Endodermal cell (in vitro differentiated cells): ENCODE results near the gene PDZK1. TPM values are rescaled to one million over a fixed set of nuclear protein-coding genes. Genes with fewer than 3 reads are reported as not detected.

Experiments used
- DNase-seq: peaks from one replicate; pipeline ENCODE4 v3.0.0-alpha.2; 2017
- H3K27ac ChIP-seq: 2 replicates; pipeline ENCODE4 v1.5.1; 2013; ENCODE audit warnings: mild to moderate bottlenecking, low read depth, low read length, moderate library complexity
- H3K27me3 ChIP-seq: 2 replicates; pipeline ENCODE4 v1.6.1; 2013; ENCODE audit warnings: mild to moderate bottlenecking, low read length, moderate library complexity; ENCODE audit not compliant: insufficient read depth, control insufficient read depth, poor library complexity, severe bottlenecking
- H3K36me3 ChIP-seq: 2 replicates; pipeline ENCODE4 v1.7.0; 2013; ENCODE audit warnings: mild to moderate bottlenecking, low read length, moderate library complexity; ENCODE audit not compliant: control insufficient read depth, insufficient read depth
- H3K4me1 ChIP-seq: one replicate; pipeline ENCODE4 v1.7.0; 2013; ENCODE audit warnings: low read length; ENCODE audit not compliant: control insufficient read depth, insufficient read depth
- H3K4me3 ChIP-seq: 2 replicates; pipeline ENCODE4 v1.5.1; 2013; ENCODE audit warnings: mild to moderate bottlenecking, low read length, moderate library complexity
- H3K9ac ChIP-seq: 2 replicates; pipeline ENCODE4 v1.6.1; 2013; ENCODE audit warnings: mild to moderate bottlenecking, low read length, moderate library complexity; ENCODE audit not compliant: poor library complexity, severe bottlenecking; ENCODE audit errors: extremely low read depth
- H3K9me3 ChIP-seq: 2 replicates; pipeline ENCODE4 v1.6.1; 2013; ENCODE audit warnings: mild to moderate bottlenecking, low read length, moderate library complexity; ENCODE audit not compliant: control insufficient read depth
- H3K27ac Mint-ChIP-seq: 2 replicates; pipeline ENCODE4 v1.8.0; 2020; ENCODE audit warnings: mixed read lengths
- H3K27me3 Mint-ChIP-seq: 2 replicates; pipeline ENCODE4 v1.8.0; 2021; ENCODE audit warnings: mild to moderate bottlenecking, mixed read lengths; ENCODE audit not compliant: insufficient read depth
- H3K36me3 Mint-ChIP-seq: 2 replicates; pipeline ENCODE4 v1.8.0; 2020; ENCODE audit warnings: low read depth, mixed read lengths
- H3K4me1 Mint-ChIP-seq: 2 replicates; pipeline ENCODE4 v1.8.0; 2020; ENCODE audit warnings: mixed read lengths
- H3K4me3 Mint-ChIP-seq: 2 replicates; pipeline ENCODE4 v1.8.0; 2020; ENCODE audit warnings: mild to moderate bottlenecking, moderate library complexity, mixed read lengths
- H3K9me3 Mint-ChIP-seq: 2 replicates; pipeline ENCODE4 v1.8.0; 2020; ENCODE audit warnings: mild to moderate bottlenecking, mixed read lengths
- CTCF ChIP-seq: fragments of 200-600 bp; sonication (generic); conservative IDR thresholded peaks from 2 replicates; pipeline ENCODE4 v1.5.0; 2021; ENCODE audit warnings: antibody characterized with exemption, mild to moderate bottlenecking
- WGBS, 2 experiments: methylation state at CpG; one replicate each; pipeline versions ENCODE4 v1.1.5 to v1.1.7; 2013; ENCODE audit warnings: missing lambda C conversion rate in 2 of 2, mixed read lengths in 1 of 2; ENCODE audit not compliant: insufficient coverage in 1 of 2, insufficient read length in 1 of 2; 5-methylcytosine and 5-hydroxymethylcytosine counted together
- long read RNA-seq, 4 experiments: library from polyadenylated mRNA in 2 of 4; library from RNA in 1 of 4; library from capped mRNA in 1 of 4; stranded (forward) in 3 of 4; unstranded in 1 of 4; transcript quantifications; one replicate each; pipeline ENCODE4 v2.0.0, GENCODE V29; 2020 to 2021; ENCODE audit warnings: inconsistent platforms in 1 of 4
- polyA plus RNA-seq, 2 experiments: library from polyadenylated mRNA; stranded (reverse); fragments of 50-300 nt; gene quantifications; one replicate each; pipeline ENCODE4 v1.2.3, GENCODE V29; 2013
- total RNA-seq, 2 donors: library from RNA; stranded (reverse); fragmentation: NEBNext Ultra II Directional in 1 of 2; extraction: Animal tissue kit (Norgen Biotek cat#: 25700) in 1 of 2; gene quantifications; 2 replicates in 1 of 2; 3 replicates in 1 of 2; pipeline ENCODE4 v1.2.1, GENCODE V29; 2021

The PDZK1 gene
- 10 to 100 TPM; 47.2 to 51.8 TPM for total RNA-seq
- polyA plus RNA-seq (2013, experiment 1 of 2) = 12.6 TPM
- 13.9 TPM for polyA plus RNA-seq (2013, experiment 2 of 2)
- long read RNA-seq, experiment 1, partial matches to known transcripts = 5 of 12 reads
- long read RNA-seq, experiment 1, other reads (novel, unspliced or antisense) = 3 of 12 reads
- long read RNA-seq, experiment 2, transcript PDZK1-202 (9 exons, 2,230 nt) = major isoform, 53 of 101 reads
- long read RNA-seq, experiment 2, partial matches to known transcripts = 11 of 101 reads
- long read RNA-seq, experiment 2, other reads (novel, unspliced or antisense) = 36 of 101 reads
- long read RNA-seq, experiment 3, transcript PDZK1-202 (9 exons, 2,230 nt) = major isoform, 159 of 252 reads
- long read RNA-seq, experiment 3, partial matches to known transcripts = 40 of 252 reads
- long read RNA-seq, experiment 3, other reads (novel, unspliced or antisense) = 53 of 252 reads
- long read RNA-seq, experiment 4, transcript PDZK1-202 (9 exons, 2,230 nt) = major isoform, 64 of 118 reads
- long read RNA-seq, experiment 4, partial matches to known transcripts = 5 of 118 reads
- long read RNA-seq, experiment 4, other reads (novel, unspliced or antisense) = 49 of 118 reads

GRCh38 chr1:145707183-145707867, at the start of gene PDZK1:
Gene PDZK1, minus strand, starts transcription at chr1:145707368. Its CDS starts 19,347 bp downstream, at chr1:145688021.
- Mint-ChIP-seq H3K27ac (peak within 1 kb of the TSS; percentile 90), H3K4me1 (peaks cover 60% of the 10 kb centered on the region), H3K27me3 (no peaks in the 10 kb centered on the region), H3K9me3 (no peaks in the 10 kb centered on the region), H3K36me3 (peaks cover under 1% of the 10 kb centered on the region), H3K4me3 (peak within 1 kb of the TSS; percentile 55)
- no peak for TF ChIP-seq CTCF
- H3K9ac ChIP-seq = peak within 1 kb of the TSS; percentile 36
- peak; percentile 75 for DNase-seq
- H3K27ac ChIP-seq = peak within 1 kb of the TSS; percentile 40
- peak within 1 kb of the TSS; percentile 72 for H3K4me3 ChIP-seq
- H3K9me3 ChIP-seq = no peaks in the 10 kb centered on the region
- 70 to 80% methylated on average over 5 to 9 of the region's 9 CpGs for WGBS, 2 experiments
- no peaks in the 10 kb centered on the region for H3K27me3 ChIP-seq
- peaks cover 29% of the 10 kb centered on the region for H3K4me1 ChIP-seq
- H3K36me3 ChIP-seq = peaks cover 5% of the 10 kb centered on the region

- no peak for DNase-seq
- Histone ChIP-seq H3K36me3 (peaks cover 56% of the 10 kb centered on the region), H3K4me3 (no peak overlapping the region), H3K9me3 (no peaks in the 10 kb centered on the region), H3K27ac (no peak overlapping the region), H3K4me1 (no peaks in the 10 kb centered on the region), H3K9ac (no peak overlapping the region), H3K27me3 (no peaks in the 10 kb centered on the region)
- 91 to 96% methylated on average over 5 of the region's 5 CpGs for WGBS, 2 experiments
- TF ChIP-seq CTCF = no peak
- no peaks in the 10 kb centered on the region for H3K9me3 Mint-ChIP-seq
- no peaks in the 10 kb centered on the region for H3K27me3 Mint-ChIP-seq
- H3K27ac Mint-ChIP-seq = peak overlapping the region; percentile 21
- peaks cover 75% of the 10 kb centered on the region for H3K36me3 Mint-ChIP-seq
- no peaks in the 10 kb centered on the region for H3K4me1 Mint-ChIP-seq
- no peak overlapping the region for H3K4me3 Mint-ChIP-seq
These were observed 44.4 kb upstream of the PDZK1 start for GRCh38 chr1:145751491-145752037.

- Mint-ChIP-seq H3K4me3 (no peak overlapping the region), H3K27me3 (no peaks in the 10 kb centered on the region), H3K4me1 (no peaks in the 10 kb centered on the region), H3K9me3 (no peaks in the 10 kb centered on the region), H3K27ac (no peak overlapping the region), H3K36me3 (peaks cover 69% of the 10 kb centered on the region)
- peaks cover 56% of the 10 kb centered on the region for H3K36me3 ChIP-seq
- DNase-seq = no peak
- TF ChIP-seq CTCF = no peak
- no peak overlapping the region for H3K27ac ChIP-seq
- WGBS, 2 experiments = 91 to 100% methylated on average over 5 of the region's 5 CpGs
- no peaks in the 10 kb centered on the region for H3K4me1 ChIP-seq
- H3K4me3 ChIP-seq = no peak overlapping the region
- no peaks in the 10 kb centered on the region for H3K9me3 ChIP-seq
- H3K27me3 ChIP-seq = no peaks in the 10 kb centered on the region
- H3K9ac ChIP-seq = no peak overlapping the region
These were observed 43.3 kb upstream of the PDZK1 start for GRCh38 chr1:145750426-145750825.
